Measurements from ENCODE around the gene NKD2. TPM values are rescaled to one million over a fixed set of nuclear protein-coding genes. Genes with fewer than 3 reads are reported as not detected.

Gene NKD2
- total and polyA plus RNA-seq, 2 of the 4 experiments (the other 2 are of a cell fraction): not detected

- Histone ChIP-seq H3K4me3 (ENCODE audit: insufficient read depth, low read depth, low read length) (no peak overlapping the region), H4K20me1 (ENCODE audit: insufficient read depth, low read length) (no peaks in the 10 kb centered on the region), H2BK120ac (ENCODE audit: low read depth, low read length) (no peak overlapping the region), H3K9me3 (ENCODE audit: control insufficient read depth, insufficient read depth, low read length) (peaks cover 6% of the 10 kb centered on the region), H2BK15ac (ENCODE audit: low read depth, low read length) (no peak overlapping the region), H3K36me3 (ENCODE audit: control insufficient read depth, insufficient read depth, low read length) (no peaks in the 10 kb centered on the region), H4K8ac (ENCODE audit: low read depth in 2 of 2, low read length in 2 of 2) (no peak overlapping the region), H3K23ac (ENCODE audit: low read depth, low read length) (no peak overlapping the region), H3K9ac (ENCODE audit: low read depth, low read length) (no peak overlapping the region), H3K14ac (replicated peaks; ENCODE audit: low read depth, low read length) (no peak overlapping the region), H3K27me3 (ENCODE audit: control insufficient read depth, insufficient read depth, low read length) (peaks cover 24% of the 10 kb centered on the region), H3K56ac (ENCODE audit: extremely low read depth, insufficient read depth, low read length) (no peak overlapping the region), H2BK20ac (ENCODE audit: low read depth, low read length) (no peak overlapping the region), H4K91ac (ENCODE audit: insufficient read depth, low read depth, low read length) (no peak overlapping the region), H2AFZ (replicated peaks; ENCODE audit: low read length, poor library complexity) (no peak overlapping the region), H2AK9ac (replicated peaks; ENCODE audit: low read depth, low read length, poor library complexity) (no peak overlapping the region), H3K4me2 (ENCODE audit: low read depth, low read length) (no peak overlapping the region), H3K9me1 (ENCODE audit: insufficient read depth, low read length) (peaks cover 3% of the 10 kb centered on the region; the same call in 1 of the 2 replicates), H2AK5ac (ENCODE audit: low read depth, low read length) (no peak overlapping the region), H3K4me1 (ENCODE audit: control insufficient read depth, insufficient read depth, low read length) (no peaks in the 10 kb centered on the region), H3K27ac (ENCODE audit: insufficient read depth, low read length) (no peak overlapping the region), H3K79me1 (ENCODE audit: low read depth in 1 of 2, low read length in 2 of 2) (no peaks in the 10 kb centered on the region), H3K4ac (ENCODE audit: low read depth, low read length) (no peak overlapping the region), H4K5ac (ENCODE audit: low read depth, low read length) (no peak overlapping the region), H2BK5ac (ENCODE audit: low read depth, low read length, poor library complexity, severe bottlenecking) (no peak overlapping the region), H3K18ac (ENCODE audit: low read depth, low read length) (no peak overlapping the region)
- dilution Hi-C loops (cut with HindIII; ENCODE audit: low sequenced_read_pairs, unreplicated experiment): no loop called here
- TF ChIP-seq CTCF (conservative IDR thresholded peaks at IDR 0.05; ENCODE audit: low read depth, low read length): no peak
- TF ChIP-seq RAD21 (IDR thresholded peaks at IDR 0.05; ENCODE audit: low read length): no peak
- TF ChIP-seq POLR2A (IDR thresholded peaks at IDR 0.05; ENCODE audit: low read depth, low read length): no peak
- no peak for TF ChIP-seq RFX5 (IDR thresholded peaks at IDR 0.05; ENCODE audit: low read depth, low read length)
- TF ChIP-seq CHD1 (IDR thresholded peaks at IDR 0.05; ENCODE audit: low read depth, low read length): no peak
- no peak for TF ChIP-seq MAZ (IDR thresholded peaks at IDR 0.05; ENCODE audit: borderline replicate concordance, low read depth, low read length)
- no peak for TF ChIP-seq RCOR1 (IDR thresholded peaks at IDR 0.05; ENCODE audit: insufficient replicate concordance, low read length)
- no peak for TF ChIP-seq MAFK (IDR thresholded peaks at IDR 0.05; ENCODE audit: low read depth, low read length)
- TF ChIP-seq CEBPB (IDR thresholded peaks at IDR 0.05; ENCODE audit: low read depth, low read length): no peak
- TF ChIP-seq NFE2L2 (IDR thresholded peaks at IDR 0.05; ENCODE audit: low read depth, low read length): no peak
- no peak for TF ChIP-seq SMC3 (IDR thresholded peaks at IDR 0.05; ENCODE audit: low read depth, low read length)
- TF ChIP-seq BHLHE40 (IDR thresholded peaks at IDR 0.05; ENCODE audit: low read depth, low read length): no peak
- TF ChIP-seq USF2 (IDR thresholded peaks at IDR 0.05; ENCODE audit: low read depth, low read length): no peak
- TF ChIP-seq FOS (IDR thresholded peaks at IDR 0.05; ENCODE audit: low read depth, low read length): no peak
- TF ChIP-seq ELK1 (IDR thresholded peaks at IDR 0.05; ENCODE audit: borderline replicate concordance, low read depth, low read length): no peak
- no peak for TF ChIP-seq MXI1 (IDR thresholded peaks at IDR 0.05; ENCODE audit: borderline replicate concordance, low read depth, low read length)
- WGBS, 2 experiments (ENCODE audit: extremely low coverage in 2 of 2, insufficient read length in 1 of 2): no CpG with 5 or more reads among the region's 7 CpGs
- DNase-seq (no peak), ATAC-seq (ENCODE audit: low read depth) (no peak)
- BruUV-seq (replicated peaks): no TSS peak
- intact Hi-C loops (cut with micrococcal nuclease): no loop called here
- ChIA-PET CTCF (no interaction called here), POLR2A (ENCODE audit: unreplicated experiment) (no interaction called here)
- in situ Hi-C loops (cut with MboI; ENCODE audit: low sequenced_read_pairs): no loop called here
These were observed 25.4 kb upstream of the NKD2 start for GRCh38 chr5:983238-983524.

All from IMR-90 (cell line).